ENCODE results near the gene CACNA2D3.

GRCh38 chr3:54225841-54226528 lies 103.6 kb downstream of the CACNA2D3 start:
- no peak for TF ChIP-seq CTCF (conservative IDR thresholded peaks at IDR 0.05; ENCODE audit: low read length)
- no peak for TF ChIP-seq EZH2phosphoT487 (IDR thresholded peaks at IDR 0.05; ENCODE audit: borderline replicate concordance, low read depth, low read length)
